Measurements from ENCODE around the gene GABRD. TPM values are rescaled to one million over a fixed set of nuclear protein-coding genes. Genes with fewer than 3 reads are reported as not detected.

Gene GABRD
- total RNA-seq, 1 donor from 2014 or later: not detected

DNA sequence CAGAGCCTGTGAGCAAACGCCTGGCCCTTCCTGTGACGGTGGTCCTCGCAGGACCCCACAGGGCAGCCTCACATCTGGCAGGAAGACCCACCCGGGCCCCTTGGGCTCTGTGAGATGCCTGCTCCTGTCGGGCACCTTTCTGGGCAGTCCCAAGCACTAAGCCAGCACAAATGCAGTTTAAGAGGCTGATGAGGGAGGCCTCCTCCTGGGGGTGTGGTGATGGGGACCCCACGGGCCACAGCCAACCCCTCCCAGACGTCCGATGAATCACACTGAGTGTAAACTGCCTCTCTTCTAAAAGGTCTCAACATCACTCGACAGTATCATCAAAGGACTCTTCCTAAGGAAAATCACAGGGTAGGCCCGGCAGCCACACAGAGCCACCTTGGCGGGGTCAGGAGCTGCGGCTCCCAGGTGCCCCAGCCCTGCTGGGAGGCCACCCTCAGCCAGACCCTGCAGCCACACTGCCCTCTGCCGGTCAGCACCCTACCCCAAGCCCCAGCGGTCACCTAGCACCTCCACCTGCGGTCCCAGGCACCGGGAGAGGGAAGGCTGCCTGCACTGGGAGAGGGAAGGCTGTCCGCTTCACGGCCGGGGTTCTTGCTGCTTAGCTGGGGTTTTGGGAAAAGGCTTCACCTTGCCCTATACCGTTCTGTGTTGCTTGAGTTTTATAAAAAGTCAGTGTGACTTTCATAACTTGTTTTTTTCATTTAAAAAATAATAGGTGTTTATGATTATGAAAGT, 27.2 kb downstream of the GABRD start:
- no peaks in the 10 kb centered on the region for H3K36me3 Mint-ChIP-seq (ENCODE audit: low read depth)
- no peaks in the 10 kb centered on the region for H3K9me3 Mint-ChIP-seq
- no peak overlapping the region for H3K4me3 Mint-ChIP-seq
- CTCF ChIA-PET: interaction anchor here (1.2 to 2.7 kb wide), 3 partner anchors 11 to 105 kb away, joined by 3 to 7 read pairs (median 4); no protein-coding TSS in a partner anchor
- POLR2A ChIA-PET: no interaction called here
- ATAC-seq (ENCODE audit: low read depth): no peak
- no peak overlapping the region for H3K27ac Mint-ChIP-seq
- peaks cover 11% of the 10 kb centered on the region for H3K27me3 Mint-ChIP-seq
- H3K4me1 Mint-ChIP-seq: peaks cover 21% of the 10 kb centered on the region
- DNase-seq: peak; percentile 48
- TF ChIP-seq, protein P1, sequence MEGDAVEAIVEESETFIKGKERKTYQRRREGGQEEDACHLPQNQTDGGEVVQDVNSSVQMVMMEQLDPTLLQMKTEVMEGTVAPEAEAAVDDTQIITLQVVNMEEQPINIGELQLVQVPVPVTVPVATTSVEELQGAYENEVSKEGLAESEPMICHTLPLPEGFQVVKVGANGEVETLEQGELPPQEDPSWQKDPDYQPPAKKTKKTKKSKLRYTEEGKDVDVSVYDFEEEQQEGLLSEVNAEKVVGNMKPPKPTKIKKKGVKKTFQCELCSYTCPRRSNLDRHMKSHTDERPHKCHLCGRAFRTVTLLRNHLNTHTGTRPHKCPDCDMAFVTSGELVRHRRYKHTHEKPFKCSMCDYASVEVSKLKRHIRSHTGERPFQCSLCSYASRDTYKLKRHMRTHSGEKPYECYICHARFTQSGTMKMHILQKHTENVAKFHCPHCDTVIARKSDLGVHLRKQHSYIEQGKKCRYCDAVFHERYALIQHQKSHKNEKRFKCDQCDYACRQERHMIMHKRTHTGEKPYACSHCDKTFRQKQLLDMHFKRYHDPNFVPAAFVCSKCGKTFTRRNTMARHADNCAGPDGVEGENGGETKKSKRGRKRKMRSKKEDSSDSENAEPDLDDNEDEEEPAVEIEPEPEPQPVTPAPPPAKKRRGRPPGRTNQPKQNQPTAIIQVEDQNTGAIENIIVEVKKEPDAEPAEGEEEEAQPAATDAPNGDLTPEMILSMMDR (IDR thresholded peaks at IDR 0.05): no peak
- intact Hi-C loops (cut with micrococcal nuclease): loop anchor here (5.0 kb wide), 2 partner anchors 269 to 336 kb away; partner anchors contain the start of gene NADK

DNA sequence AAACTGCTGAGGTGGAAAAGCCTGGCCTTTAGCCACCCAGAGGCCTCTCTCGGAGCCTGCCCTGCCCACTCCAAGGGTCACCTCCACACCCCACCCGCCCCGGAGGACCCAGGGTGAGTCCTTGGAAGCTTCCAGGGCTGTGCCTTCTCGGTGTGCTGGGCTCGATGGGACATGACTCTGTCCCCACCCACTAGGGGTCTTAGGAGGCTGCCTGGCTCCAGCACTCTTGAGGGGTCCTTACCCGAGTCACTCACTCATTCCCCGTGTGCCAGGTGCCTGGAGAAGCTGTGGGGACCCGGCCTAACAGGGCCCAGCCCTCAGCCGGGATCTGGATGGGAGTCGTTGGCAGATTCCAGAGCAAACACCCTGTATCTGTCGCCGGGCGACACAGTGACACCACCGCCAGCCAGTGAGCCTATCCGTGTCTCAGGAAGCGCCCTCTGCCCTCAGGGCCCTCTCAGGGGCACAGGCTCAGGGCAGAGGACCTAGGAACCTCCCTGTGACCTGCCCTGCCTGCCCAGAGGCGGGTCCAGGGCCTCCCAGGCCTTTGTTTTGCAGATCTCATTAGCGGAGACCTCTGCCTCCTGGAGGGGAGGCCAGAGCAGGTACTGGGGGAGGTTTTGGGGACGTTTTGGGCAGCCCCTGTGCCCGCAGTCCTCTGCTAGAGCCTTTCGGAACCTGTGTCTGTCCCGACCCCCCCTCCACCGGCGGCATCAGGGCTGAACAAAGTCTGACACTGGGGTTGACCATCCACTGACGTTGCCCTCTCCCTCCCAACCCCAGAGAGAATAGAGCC, 28.0 kb downstream of the GABRD start:
- Mint-ChIP-seq H3K4me1 (peaks cover 25% of the 10 kb centered on the region), H3K4me3 (no peak overlapping the region), H3K36me3 (ENCODE audit: low read depth) (no peaks in the 10 kb centered on the region), H3K9me3 (no peaks in the 10 kb centered on the region), H3K27me3 (peaks cover 11% of the 10 kb centered on the region), H3K27ac (no peak overlapping the region)
- CTCF ChIA-PET: interaction anchor here (1.2 kb wide), 2 partner anchors 10 to 86 kb away, joined by 3 to 4 read pairs; no protein-coding TSS in a partner anchor
- intact Hi-C loops (cut with micrococcal nuclease): loop anchor here (5.0 kb wide), 2 partner anchors 270 to 335 kb away; partner anchors contain the start of gene NADK
- POLR2A ChIA-PET: no interaction called here
- TF ChIP-seq, protein P1 (IDR thresholded peaks at IDR 0.05): no peak
- ATAC-seq (ENCODE audit: low read depth) (no peak), DNase-seq (no peak)

DNA sequence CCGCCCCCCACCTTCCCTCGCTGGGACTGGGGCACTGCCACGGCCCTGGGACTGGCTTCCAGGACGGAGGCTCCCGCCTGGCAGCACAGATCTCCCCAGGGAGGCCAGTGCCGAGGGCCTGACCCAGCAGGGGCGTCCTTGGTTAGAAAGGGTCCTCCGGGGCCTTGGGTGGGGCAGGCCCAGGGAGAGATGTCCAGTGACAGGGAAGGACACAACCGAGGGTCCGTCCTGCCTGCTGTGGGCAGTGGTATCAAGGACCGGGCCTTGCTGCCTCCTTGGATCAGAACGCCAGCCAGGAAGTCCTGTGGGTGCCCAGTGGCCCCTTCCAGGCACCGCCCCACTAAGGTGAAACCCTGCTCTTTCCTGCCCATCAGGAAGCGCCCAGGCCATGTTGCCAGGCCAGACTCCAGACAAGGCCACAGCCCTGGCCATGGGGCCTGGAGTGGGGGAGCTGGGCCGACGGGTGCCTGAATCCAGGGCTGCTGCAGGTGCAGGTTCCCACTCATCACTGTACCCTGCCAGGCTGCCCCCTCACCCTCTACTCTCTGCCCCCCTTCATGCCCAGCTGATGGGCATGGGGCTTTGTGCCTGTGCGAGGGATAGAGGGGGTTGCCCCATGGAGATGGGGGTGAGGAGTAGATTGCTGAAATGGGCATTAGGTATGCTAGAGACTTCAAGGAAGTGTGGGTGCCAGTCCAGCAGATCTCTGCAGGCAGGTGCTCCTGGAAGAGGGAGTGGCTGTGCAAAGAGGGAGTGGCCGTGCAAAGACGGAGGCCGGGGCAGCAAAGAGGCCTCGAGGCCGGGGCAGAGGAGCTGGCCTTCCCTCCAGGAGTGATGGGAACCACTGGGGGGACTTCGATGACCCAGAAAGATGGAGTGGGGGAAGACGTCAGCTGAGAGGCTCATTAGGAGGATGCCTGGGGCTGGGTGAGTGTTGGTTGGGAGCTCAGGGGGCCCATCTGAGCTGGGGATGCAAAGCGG, 28.9 kb downstream of the GABRD start:
- TF ChIP-seq, protein P1 (IDR thresholded peaks at IDR 0.05): no peak
- intact Hi-C loops (cut with micrococcal nuclease): loop anchor here (5.0 kb wide), 2 partner anchors 271 to 334 kb away; partner anchors contain the start of gene NADK
- POLR2A ChIA-PET: interaction anchor here (0.6 kb wide), 1 partner anchor 95 kb away, joined by 4 read pairs; no protein-coding TSS in a partner anchor

DNA sequence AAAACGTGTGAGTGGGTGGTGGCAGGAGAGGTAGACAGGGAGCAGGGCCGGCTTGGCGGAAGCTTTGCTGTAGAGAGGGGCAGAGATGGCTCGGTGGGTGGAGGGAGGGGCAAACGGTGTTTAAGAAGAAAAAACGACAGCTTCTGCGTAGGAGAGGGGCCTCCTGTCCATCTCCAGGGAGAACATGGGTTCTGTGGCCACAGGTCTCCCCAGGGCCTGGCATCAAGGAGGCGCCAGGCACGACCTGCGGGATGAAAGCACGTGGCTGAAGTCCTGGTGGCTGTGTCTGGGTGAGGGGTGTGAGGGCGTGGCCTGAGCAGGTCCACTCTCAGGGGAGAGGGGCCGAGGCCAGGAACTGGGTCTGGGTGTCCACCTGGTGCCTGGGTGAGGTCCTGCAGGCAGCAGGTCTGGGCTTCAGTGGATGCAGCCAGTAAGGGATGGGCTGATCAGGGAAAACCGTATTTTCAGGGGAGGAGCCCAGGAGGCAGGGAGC, 30.1 kb downstream of the GABRD start:
- TF ChIP-seq, protein P1 (IDR thresholded peaks at IDR 0.05): no peak
- ATAC-seq (ENCODE audit: low read depth) (no peak), DNase-seq (no peak)
- POLR2A ChIA-PET: interaction anchor here (0.5 kb wide), 1 partner anchor 70 kb away, joined by 3 read pairs; no protein-coding TSS in a partner anchor
- H3K36me3 Mint-ChIP-seq (ENCODE audit: low read depth): no peaks in the 10 kb centered on the region
- CTCF ChIA-PET: no interaction called here
- intact Hi-C loops (cut with micrococcal nuclease): loop anchor here (5.0 kb wide), 2 partner anchors 272 to 333 kb away; partner anchors contain the start of gene NADK
- peaks cover 31% of the 10 kb centered on the region for H3K4me1 Mint-ChIP-seq
- peak overlapping the region; percentile 81 for H3K4me3 Mint-ChIP-seq
- H3K27me3 Mint-ChIP-seq: peaks cover 8% of the 10 kb centered on the region
- H3K27ac Mint-ChIP-seq: peak overlapping the region; percentile 68
- no peaks in the 10 kb centered on the region for H3K9me3 Mint-ChIP-seq

More for the DNA sequence above, 28.9 kb downstream of the GABRD start:
- CTCF ChIA-PET: no interaction called here
- no peaks in the 10 kb centered on the region for H3K9me3 Mint-ChIP-seq
- peaks cover 11% of the 10 kb centered on the region for H3K27me3 Mint-ChIP-seq
- DNase-seq (no peak), ATAC-seq (ENCODE audit: low read depth) (no peak)
- peak overlapping the region; percentile 29 for H3K4me3 Mint-ChIP-seq
- H3K27ac Mint-ChIP-seq: no peak overlapping the region
- H3K4me1 Mint-ChIP-seq: peaks cover 32% of the 10 kb centered on the region
- no peaks in the 10 kb centered on the region for H3K36me3 Mint-ChIP-seq (ENCODE audit: low read depth)

Data from activated B cell treated with CpG ODN at 0.5 μM for 24 hours (primary cell).